NCI-H460 (cell line): ENCODE results near the gene IL1RAPL1. TPM values are rescaled to one million over a fixed set of nuclear protein-coding genes. Genes with fewer than 3 reads are reported as not detected.
"Not testable (repeated sequence)": the region's sequence is repeated elsewhere in the genome, so short reads cannot be mapped to it uniquely, and the experiment has no call there.

Experiments
- DNase-seq: peaks from one replicate; pipeline ENCODE4 v3.0.0-alpha.2; 2016; ENCODE audit warnings: low read depth; ENCODE audit errors: extremely low read depth
- total RNA-seq: library from RNA; depleted of rRNA; stranded (reverse); fragments of >200 nt; shearing (Covaris generic); gene quantifications from 2 replicates; pipeline ENCODE4 v1.2.3, GENCODE V29; 2014

Gene IL1RAPL1
- total RNA-seq, 1 experiment from 2014 or later, result not detected

DNA sequence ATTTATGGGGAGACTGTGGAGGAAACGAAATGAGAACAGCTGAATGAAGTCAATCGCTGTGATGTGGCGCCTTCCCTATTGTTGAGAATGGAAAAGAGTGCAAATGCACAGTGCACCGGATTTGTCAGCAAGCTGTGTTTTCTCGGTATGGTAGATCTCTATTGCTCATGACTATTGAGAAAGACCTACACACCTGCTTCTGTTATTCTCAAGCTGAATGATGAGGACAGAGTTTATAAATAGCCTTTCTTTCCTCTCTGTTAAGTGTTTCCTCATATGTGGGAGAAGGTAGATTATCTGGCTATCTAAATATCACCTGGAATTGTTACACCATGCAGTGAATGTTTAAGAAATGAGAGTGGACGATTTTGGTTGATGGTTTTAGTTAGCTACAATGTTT lies 650.7 kb downstream of the IL1RAPL1 start:
- DNase-seq, result no peak

DNA sequence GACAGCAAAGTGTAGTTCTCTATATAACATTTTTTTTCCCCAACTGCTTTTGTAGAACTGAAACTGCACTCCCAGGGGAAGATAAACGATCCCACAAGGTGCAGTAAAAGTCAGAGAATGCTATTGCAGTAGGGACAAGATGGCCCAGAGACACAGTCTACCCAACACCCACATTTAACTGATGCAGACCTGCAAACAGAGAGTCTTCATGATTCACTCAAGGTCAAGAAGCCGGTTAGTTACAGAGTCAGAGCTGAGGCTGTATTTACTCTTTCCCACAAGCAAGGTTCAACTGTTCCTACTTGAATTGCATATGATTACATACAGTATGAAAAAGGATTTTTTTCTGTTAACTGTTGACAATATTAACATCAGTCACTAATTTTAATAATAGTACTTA lies 654.6 kb downstream of the IL1RAPL1 start:
- no peak for DNase-seq

DNA sequence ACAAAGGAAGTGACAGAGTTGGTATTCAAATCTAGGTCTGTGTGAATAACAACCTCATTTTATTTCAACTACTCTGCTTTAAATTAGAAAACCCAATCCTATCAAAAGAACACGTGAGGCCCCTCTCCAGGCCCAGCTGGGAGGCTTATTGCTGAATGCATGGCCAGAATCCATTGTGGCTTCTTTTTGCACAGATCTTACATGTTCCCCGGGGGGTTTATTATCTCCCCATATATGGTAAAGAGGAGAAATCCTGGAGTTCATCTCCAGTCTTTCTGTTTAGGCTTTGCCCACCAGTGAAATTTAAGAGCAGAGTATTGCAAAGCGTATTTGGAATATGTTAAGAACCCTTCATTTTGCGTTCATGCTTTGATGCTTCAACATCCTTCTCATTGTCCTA lies 655.6 kb downstream of the IL1RAPL1 start:
- no peak for DNase-seq

DNA sequence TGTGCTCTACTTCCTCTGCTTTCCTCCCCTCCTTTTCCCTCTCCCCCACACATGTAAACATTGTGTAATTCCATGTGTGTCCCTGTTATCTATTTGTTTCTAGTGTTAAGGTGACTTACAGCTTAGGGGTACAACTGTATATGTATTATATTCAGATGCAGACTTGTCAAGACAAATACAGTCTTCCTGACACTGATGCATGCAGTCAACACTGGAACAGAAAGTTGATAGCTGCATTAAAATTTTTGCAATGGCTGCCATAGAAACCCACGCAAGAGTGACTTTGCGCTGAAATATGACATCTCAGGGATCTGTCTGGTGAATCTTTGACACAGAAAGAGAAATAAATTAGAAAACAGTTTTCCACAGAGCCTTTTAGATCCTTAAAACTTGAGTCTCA lies 656.7 kb downstream of the IL1RAPL1 start:
- DNase-seq, result no peak

DNA sequence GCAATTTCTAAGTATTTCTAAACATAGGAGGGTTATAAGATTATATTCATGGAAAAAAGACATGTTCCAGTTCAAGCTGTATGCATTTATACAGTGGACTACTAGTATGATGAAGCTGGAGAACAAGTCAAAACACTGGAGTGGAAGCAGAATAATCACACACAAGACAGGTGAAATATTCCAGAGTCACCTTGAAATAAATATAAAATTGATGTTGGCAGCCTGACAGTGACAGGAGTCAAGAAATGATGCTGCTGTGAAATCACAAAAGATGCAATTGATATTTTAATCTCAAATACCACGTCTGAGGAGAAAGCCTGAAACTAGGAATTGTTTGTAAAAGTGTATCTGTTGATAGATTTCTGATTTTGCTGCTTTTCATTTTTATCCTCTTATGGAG lies 667.3 kb downstream of the IL1RAPL1 start:
- no peak for DNase-seq

DNA sequence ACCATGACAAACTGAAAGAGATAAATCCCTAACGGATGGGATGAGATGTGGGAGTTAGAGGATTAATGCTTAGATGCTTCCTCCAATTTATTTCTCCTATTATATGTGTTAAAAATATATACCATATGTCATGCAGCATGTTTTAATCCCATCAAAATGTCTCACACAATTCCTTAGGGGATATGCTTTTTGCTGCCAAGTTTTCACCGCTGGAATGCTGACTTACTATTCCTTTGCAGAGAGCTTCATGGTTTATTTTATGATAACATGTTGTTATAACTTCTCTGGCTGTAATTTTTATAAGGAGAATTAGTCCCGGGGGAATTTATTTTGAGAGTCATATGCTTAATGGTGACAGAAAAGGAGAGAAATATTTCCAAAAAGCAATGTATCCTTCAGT lies 670.3 kb downstream of the IL1RAPL1 start:
- no peak for DNase-seq

DNA sequence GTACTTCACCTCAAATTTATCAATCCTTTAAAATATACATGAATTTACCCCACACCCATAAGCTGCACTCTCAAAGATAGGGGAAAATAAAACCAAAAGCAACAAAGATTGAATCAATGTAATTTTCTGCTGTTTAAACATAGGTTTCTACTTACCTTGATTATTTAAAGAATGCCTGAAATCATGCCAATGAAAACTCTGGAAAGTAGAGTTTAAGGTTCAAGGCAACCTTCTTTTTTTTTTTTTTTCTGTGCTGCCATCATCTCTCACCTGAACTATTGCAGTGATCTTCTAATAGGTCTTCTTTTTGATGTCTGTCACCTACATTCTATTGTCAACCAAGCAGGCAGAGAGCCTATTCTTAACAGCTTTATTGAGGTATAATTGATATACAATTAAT lies 682.1 kb downstream of the IL1RAPL1 start:
- DNase-seq, result no peak

DNA sequence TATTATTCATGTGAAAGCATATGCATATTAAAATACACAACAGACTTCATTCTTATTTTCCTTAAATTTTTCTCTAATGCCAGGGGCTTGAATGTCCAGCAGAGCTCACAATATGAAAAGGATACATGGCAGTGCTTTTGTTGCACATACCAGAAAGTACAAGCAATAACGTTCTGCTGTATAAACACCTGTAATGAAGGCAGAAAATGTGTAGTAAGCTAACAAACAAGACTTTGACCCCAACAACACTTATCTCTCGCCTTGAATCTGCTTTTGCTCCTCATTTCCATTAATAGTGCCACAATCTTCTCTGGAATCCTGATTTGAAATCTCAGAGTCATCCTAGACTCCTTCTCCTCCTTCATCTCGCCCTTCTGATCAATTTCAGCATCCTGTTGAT lies 687.3 kb downstream of the IL1RAPL1 start:
- no peak for DNase-seq

DNA sequence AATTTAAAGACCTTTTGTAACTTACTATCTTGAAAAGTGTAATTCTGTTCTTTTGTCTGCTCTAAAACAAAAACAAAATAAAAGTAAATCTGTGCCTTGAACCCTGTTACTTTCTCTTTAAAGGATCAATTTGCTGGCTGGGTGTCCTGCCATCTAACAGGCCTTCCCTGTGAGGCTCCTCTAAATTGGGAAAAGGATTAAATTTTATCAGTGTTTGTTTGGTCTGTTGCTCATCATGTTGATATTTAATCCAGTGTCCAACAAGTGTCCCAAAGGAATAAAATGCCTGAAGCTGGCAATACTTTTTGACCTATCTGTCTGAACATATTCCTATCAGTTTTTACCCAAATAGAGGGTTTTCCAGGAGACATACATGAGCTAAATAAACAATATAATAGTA lies 688.7 kb downstream of the IL1RAPL1 start:
- no peak for DNase-seq

DNA sequence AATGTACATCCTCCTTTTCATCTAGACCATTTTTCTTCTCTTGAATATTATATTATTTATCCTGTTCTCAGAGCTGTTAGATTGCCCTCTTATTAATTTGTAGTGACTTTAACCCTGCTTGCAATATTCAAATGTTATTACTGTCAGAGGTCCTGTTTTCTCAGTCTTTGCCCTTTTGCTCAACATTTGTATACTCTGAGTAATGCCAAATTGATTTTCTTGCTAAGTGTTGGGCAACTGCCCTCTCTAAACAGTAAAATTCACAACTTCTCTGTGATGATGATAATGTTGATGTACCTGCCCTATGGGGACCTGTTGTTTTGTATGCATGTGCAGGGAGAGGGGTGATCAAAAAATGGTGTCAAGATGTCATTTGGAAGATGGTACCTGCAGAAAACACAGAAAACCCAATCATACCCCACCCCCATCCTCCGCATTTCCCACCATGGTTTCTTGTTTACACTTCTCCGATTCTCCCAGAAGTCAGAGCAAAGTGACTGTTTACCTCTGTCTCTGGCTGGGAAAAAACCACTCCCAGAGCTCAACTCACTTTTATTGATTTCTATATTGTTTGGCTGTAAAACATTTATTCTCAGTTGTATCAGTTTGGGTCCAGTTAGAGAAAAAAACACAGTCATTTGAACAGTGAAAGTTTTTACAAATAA lies 694.0 kb downstream of the IL1RAPL1 start:
- DNase-seq, result no peak

DNA sequence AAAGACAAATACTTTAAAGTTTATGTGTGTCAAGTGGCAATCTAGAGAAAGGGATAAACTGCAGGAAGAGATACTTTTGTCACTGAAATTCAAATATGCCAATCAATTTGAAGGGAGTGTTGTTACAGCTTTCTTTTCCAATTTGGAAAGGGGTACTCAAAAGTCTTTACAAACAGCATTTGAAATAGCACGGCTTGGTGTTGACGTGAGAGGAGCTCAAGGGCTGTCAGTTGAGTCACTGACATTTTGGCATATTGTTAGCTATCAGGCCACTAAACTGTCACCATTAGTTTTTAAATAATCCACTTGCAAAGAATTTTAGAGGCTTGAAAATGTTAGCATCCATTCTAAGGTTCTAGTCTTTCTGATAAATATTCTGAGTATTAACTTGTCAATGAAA lies 698.4 kb downstream of the IL1RAPL1 start:
- no peak for DNase-seq

DNA sequence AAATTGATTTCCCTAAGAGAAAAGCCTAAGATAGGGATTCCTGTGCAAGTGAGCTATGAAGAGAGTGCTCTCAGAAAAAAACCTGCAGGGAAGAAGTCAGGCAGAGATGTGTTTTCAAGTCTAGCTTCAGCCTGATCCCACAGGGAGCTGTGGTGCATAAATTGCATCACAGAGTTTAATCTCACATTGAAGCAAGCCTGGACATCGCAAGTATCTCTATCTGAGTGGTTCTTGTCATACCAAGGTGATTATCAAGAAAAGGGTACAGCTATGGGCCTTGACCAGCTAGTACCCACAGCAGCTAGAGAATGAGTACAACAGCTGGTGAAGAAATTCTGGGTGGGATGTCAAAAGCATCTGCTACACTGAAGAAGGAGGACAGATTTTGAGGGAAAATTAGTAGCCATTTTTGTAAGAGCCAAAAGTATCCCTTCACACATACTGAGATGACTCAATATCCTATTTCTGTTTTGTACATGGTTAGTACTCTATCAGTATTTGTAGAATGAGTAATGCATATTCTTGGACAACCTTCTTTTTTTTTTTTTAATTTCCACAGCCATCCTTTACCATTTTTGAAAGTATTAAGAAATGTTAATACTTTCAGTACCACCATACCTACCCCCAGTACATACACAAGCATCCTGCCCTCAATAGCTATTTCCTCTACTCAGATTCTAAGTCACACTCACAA lies 708.9 kb downstream of the IL1RAPL1 start:
- no peak for DNase-seq

DNA sequence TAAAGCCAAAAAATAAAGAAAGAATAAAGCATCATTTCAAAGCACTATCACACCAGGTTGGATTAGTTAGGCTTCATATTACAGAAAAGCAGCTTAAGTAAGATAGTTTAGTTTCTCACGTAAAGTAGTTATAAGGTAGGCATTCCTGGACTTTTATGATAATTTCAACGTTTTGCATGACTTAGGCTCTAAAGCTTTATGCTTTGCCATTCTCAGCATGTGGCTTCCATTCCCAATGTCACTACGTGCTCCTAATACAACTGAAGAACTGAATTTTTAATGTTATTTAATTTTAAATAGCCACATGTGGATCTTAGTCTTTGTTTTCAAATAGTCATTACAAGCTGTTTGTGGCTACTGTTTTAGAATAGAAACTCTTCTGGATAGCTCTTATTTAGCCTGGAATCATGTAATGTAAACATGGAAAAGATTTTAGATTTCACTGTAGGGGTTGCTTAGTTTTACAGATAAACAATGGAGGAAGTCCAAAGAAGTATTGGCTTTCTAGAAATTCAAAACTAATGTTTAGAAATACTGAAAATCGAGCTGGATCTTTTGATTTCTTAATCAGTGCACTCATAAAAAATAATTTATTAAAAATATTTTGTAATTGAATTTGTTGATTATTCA lies 710.0 kb downstream of the IL1RAPL1 start:
- DNase-seq, result no peak

DNA sequence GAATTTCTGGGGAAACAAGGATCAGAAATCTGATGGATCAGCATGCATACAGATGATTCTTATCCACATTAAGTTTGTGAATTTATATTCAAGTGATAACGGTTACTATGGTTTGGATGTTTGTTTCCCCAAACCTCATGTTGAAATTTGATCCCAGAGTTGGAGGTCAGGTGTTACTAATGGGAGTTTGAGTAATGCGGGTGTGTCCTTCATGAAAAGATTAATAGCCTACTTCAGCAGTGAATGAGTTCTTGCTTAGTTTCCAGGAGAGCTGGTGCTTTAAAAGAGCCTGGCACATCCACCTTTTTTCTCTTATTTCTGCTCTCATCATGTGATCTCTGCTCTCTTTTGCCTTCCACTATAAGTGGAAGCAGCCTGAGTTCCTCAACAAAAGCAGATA lies 712.4 kb downstream of the IL1RAPL1 start:
- no peak for DNase-seq

DNA sequence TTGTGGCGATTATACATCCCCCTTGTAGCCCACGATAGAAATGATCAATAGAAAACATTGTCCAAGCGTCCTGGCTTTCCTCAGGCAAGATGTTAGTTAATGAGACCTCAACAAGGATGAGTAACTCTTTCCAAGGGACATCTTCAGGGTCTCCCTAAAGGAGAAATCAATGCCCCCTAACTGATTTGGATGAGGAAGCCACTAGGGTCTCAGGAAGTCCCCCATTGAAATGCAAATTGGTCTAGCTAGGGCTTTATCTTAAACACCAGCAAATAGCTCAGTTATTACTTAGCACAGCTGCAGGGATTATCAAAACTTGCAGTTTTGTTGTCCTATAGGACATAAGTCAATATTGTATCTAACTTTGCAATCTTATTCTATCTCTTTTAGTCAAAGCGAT lies 721.5 kb downstream of the IL1RAPL1 start:
- no peak for DNase-seq

DNA sequence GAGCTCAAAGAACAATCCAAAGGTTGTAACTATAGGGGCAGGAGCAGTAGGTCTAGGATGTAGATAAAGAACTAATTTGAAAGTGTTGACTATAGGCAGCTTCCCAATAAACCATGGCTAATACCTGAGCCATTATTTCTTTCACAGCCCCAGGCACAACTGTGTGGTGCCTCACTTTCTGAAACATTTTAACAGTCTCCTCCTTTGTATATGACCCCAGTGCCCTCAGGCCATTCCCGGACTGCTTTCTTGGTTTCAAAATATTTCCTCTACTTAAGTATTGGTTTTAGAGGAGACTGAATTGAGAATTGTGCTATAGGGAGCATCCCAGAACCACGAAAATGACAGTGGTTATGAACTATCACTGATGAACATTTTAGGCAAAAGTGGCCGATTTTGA lies 728.7 kb downstream of the IL1RAPL1 start:
- DNase-seq, result no peak

DNA sequence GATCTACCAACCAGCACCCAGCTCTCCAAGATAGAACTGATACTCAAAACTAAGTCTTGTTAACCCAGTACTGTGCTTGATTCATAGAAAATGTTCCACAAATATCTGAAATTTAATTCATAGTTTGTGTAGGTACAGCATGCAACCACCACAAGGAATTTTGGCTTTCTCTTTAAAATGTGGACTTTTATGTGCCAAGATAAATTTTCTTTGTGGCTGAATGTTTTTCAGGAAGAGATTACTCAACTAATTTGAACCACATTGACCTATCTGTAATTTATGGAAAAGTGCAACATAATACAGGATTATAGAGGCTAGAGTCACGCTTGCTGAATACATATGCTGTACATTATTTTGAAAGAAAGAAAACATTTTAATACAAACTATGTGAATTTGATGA lies 730.8 kb downstream of the IL1RAPL1 start:
- DNase-seq, result no peak

DNA sequence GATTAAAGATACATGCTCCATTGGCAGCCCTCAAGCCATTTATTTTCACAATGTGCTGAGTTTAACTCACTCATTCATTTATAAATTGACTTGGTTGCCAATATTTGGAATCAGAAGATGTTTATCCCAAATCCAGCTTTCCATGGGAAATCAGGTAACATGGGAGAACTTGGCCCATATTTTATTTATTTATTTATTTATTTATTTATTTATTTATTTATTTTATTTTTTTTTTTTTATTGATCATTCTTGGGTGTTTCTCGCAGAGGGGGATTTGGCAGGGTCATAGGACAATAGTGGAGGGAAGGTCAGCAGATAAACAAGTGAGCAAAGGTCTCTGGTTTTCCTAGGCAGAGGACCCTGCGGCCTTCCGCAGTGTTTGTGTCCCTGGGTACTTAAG lies 745.2 kb downstream of the IL1RAPL1 start:
- DNase-seq, result not testable (repeated sequence)

DNA sequence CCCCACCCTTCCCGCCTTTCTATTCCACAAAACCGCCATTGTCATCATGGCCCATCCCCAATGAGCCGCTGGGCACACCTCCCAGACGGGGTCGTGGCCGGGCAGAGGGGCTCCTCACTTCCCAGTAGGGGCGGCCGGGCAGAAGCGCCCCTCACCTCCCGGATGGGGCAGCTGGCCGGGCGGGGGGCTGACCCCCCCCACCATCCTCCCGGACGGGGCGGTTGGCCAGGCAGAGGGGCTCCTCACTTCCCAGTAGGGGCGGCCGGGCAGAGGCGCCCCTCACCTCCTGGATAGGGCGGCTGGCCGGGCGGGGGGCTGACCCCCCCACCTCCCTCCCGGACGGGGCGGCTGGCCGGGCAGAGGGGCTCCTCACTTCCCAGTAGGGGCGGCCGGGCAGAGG lies 745.8 kb downstream of the IL1RAPL1 start:
- not testable (repeated sequence) for DNase-seq

DNA sequence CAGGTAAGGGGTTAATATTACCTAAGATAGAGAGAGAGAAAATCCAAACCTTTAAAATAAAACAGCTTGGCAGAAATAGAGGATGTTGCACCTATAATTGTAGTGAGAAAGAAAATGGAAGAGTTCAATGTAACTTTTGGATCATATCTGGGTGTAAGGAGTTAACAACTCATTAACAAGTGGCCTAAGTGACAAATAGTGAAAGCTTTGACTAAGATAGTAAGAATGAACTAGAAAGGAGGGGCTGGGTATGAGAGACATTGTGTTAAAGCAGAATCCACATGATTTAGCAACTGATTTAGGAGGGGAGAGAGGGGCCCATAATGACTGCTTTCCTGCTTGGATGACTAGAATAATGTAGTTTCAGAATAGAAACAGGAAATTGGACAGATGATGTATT lies 761.0 kb downstream of the IL1RAPL1 start:
- DNase-seq, result no peak

DNA sequence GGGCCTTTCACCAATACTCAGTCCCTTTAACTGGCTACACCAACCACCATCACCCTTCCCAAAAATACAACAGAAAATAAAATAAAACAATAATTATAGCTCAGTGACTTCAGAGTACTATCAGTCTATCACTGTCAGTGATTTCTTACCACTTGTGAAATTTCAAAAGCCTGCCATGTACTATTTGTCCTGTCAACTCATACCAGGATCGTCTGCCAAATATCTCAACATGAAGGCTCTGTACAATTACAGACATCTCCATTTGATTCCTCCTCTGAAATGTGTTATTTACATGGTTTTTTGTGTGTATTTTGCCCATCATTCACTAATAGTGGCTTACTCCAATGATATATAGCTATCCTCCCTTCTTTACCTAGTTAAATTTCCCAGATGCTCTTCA lies 772.0 kb downstream of the IL1RAPL1 start:
- no peak for DNase-seq

DNA sequence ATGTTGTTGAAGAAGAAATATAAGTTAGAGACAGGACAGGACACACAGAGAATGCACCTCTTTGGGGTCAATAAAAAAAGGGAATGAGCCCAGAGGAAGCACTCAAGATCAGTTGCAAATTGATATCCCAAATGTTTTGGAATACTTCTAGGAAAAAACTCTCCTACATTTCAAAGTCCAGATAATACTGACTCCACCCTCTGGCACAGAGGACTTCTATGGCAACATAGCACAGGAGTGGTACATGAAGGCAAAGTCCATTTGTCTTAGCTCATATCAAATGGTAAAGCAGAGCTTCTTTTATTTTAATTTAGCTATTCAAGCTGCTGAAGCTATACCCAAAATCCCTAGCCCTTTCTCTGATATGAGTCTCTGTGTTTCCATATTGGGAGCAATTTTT lies 787.5 kb downstream of the IL1RAPL1 start:
- DNase-seq, result not testable (repeated sequence)
